CD4-positive, alpha-beta T cell treated with Interleukin-6 for 4 hours (primary cell): ENCODE data around the gene PKD1.

ENCODE experiments used
- DNase-seq: peaks from one replicate; pipeline ENCODE4 v3.0.0-alpha.2; 2020; ENCODE audit warnings: mixed read lengths

PKD1 gene

DNA sequence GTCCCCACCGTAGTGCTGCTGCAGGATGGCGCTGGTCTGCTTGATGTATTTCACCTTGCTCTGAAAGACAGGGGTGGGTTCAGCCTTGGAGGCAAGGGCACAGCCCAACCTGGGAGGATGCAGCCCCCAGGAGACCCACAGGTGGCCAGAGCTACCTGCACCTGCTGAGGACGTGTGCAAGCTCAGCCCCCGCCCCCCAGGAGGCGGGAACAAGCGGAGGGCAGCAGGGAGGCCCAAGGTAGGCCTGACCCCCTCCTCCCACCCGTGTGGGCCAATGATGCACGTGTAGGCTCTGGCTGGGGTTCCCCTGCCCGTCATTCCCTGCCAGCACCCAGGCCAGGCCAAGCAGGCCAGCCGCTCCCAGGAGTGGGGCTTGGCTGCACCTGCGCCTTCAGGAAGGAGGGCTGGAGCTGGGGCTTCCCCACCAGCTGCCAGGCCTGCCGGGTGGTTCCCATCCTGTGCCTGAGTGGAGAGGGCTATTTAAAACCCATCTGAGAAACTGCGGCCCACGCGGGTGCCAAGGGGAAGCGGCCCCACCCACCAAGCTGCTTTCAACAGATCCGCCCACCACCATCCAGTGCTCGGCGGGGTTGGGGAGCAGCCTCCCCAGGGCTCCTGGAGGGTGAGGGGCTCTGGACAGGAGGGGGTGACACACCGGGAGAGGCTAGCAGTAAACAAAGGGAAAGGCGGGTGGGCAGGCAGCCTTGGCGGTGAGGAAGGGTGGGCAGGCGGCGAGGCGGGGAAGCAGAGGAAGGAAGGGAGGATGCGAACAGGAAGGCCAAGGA is 91.8 kb downstream of the PKD1 start:
- no peak for DNase-seq

DNA sequence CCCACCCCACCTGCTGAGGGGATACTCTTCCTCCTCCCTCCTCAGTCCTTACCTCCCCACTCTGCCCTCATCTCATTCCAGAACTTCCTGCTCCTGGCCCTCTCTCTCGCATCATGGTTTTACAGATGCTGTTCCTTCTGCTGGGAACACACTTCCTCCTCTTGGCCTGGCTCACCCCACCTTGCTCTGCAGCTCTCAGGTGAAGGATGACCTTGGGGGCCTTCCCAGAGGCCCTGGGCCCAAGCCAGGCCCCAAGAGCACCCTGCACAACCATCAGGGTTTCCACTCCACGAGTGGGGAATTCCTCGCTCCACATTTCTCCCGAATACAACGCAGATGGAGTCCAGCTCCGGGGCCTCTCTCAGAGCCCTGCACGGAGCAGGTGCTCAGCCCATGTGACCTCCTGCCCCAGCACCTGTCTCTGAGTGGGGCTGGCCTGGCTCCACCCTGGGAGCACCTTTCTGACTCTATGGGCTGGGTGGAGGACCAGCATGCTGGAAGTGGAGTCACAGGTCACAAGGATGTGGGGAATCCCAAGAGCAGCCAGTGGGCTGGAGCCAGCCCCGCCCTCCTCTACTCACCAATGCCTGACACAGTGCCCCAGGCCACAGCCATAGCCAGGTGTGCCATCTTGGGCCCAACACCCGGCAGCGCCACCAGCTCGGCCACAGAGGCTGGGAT is 92.6 kb downstream of the PKD1 start:
- DNase-seq = no peak

DNA sequence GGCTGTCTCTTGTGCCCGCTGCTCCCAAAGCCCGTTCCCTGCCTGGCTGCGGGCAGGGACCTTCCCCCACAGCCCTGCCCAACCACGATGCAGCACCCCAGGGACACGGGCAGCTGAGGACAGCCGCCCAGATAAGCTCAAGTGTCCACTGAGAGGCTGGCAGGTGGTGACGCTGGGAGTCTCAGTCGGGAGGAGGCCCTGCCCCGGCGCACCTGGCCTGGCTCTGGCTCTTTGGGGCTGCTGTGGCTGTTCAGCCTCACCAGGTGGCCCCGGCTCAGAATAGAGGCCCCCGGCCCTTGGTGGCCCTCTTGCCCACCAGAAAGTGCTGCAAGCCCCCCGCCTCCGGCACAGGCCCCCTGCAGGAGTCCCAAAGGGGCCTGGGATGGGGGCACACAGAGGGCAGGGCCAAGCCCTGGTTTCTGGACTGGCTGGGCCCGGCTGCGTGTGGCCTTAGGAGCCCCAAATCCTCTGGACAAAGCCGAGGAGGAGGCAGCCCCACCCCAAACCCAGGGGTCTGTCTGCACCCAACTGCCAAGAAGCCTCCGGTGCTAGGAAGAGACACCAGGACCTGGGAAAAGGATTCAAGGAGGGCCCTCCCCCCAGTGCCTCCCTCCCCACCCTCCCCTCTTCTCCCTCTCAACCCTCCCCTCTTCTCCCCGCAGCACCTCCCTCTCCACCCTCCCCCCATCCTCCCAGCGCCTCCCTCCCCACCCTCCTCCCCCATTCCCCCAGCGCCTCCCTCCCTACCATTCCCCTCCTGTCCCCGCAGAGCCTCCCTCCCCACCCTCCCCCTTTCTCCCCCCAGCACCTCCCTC is 93.3 kb downstream of the PKD1 start:
- no peak for DNase-seq

DNA sequence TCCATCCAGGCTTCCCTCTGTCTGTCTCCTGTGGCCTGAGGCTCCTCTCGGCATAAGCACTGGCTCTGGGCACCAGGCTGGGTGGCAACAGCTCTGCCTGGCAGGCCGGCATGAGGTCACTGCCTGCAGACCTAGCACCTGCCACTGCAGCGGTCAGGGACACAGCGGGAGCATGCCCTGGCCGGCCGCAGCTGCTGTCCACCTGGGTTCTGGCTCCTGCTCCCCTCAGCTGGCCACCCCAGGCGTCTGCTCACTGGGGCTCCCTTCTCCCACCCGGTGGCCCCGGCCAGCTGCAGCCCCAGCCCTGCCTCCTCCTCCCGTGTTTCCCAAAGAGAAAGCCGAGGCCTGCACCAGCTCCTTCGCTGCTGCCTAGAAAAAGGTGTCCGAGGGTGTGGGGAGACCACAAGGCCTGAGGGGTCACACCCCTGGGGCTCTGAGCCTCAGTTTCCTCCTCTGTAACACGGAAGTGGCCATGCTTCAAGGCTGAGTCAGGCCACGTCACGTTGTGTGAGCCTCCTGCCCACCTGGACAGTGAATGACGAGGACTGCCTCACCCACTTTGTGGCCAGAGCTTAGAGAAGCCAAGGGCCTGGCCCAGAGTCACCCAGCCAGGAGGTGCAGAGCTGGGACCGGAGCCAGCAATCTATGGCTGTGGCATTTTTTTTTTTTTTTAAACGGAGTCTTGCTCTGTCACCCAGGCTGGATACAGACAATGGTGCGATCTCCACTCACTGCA is 94.7 kb downstream of the PKD1 start:
- DNase-seq = no peak

DNA sequence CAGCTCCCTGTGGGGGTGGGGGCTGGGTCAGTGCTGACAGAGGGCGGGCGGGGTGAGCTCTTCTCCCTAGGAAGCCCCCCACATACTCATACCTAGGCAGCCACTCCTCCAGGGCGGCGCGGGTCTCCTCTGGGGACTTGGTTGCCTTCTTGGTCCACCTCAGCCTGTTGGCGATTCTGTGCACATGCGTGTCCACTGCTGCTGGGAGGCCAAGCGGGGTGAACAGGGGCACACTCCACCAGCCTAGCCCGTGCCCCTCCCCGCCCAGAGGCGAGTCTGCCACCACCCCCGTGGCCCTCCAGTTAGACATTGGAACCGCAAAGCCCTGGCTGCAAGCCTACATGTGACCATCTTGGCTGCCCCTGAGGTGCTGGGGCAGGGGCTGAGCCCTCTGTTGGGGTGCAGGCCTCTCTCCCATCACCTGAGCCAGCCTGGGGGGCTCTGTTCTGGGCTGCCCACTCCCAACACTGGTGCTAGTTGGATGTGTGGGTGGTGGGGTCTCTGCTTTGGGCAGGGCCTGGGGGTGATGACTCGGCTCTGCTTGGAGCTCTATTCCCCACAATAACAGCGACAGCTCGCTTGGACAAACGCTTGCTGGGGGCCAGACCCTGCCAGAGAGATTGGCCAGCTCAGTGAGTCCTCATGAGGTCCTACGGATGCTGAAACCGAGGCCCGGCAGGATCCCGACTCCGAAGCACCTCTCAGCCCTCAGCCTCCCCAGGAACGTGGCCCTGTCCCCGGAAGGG is 95.5 kb downstream of the PKD1 start:
- no peak for DNase-seq

DNA sequence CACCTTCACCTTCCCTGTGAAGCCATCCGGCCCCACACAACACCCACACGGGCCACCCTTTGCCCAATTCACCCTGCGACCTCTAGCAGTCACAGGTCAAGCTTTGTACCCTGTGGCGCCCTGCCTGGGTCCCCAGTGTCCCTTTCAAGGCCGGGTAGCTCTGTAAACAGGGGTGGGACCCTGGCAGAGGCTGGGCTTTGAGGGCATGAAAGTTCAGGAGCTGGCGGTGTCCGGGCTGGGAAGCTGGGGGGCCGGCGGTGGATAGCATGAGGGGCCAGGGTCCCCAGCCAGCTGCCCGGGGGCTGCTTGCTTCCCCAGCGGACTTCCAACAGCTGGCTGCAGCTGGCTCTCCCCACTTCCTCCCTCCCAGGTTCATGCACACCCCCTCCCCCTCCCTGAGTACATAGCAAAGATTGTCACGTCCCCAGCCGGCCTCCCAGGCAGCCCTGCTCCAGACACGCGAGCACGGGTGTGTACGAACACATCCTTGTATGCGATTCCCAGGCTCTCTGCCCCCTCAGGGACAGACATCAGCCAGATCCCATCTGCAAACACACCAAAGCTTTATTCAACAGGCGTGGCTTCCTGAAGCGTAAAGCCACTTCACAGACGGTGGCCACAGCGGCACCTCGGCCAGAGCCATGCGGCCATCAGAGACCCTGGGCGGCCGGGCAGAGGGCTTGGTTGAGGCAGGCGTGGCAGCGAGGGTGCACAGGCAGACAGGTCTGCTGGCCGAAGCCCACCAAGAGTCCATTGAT is 96.2 kb downstream of the PKD1 start:
- no peak for DNase-seq
